ENCODE measurements around the gene ATP11C. TPM values are rescaled to one million over a fixed set of nuclear protein-coding genes. Genes with fewer than 3 reads are reported as not detected.

The ATP11C gene
- total RNA-seq, 2 experiments from 2014 or later: 15.2 to 18.2 TPM

DNA sequence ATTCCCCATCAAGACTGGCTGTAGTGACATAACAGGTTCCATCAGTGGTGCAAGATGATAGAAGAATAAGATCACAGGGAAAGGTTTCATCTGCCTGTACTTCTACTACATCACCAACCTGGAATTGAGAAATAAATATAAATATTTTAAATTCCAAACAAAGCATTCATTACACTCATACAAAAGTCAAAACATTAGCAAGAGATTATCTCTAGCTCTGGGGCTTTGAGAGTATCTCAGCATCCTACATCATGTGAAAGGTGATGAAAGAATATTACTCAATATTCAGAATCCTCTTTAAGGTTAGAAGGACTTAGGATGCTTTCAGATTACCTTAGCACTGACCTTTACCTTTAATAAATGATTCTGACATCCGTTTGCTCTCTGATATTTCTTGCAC is 128.4 kb downstream of the ATP11C start:
- Histone ChIP-seq H3K9me3 (ENCODE audit: control insufficient read depth in 1 of 2, insufficient read depth in 1 of 2, low read length in 2 of 2) (no peaks in the 10 kb centered on the region), H3K4me1 (ENCODE audit: insufficient read depth, low read length) (no peaks in the 10 kb centered on the region), H3K27ac (ENCODE audit: low read depth in 1 of 2, low read length in 2 of 2) (no peak overlapping the region), H3K36me3 (ENCODE audit: insufficient read depth, low read length) (peaks cover 33% of the 10 kb centered on the region), H3K4me3 (ENCODE audit: low read length) (no peak overlapping the region), H3K27me3 (ENCODE audit: control insufficient read depth in 1 of 2, insufficient read depth in 2 of 2, low read length in 2 of 2) (no peaks in the 10 kb centered on the region)
- TF ChIP-seq, protein P1, sequence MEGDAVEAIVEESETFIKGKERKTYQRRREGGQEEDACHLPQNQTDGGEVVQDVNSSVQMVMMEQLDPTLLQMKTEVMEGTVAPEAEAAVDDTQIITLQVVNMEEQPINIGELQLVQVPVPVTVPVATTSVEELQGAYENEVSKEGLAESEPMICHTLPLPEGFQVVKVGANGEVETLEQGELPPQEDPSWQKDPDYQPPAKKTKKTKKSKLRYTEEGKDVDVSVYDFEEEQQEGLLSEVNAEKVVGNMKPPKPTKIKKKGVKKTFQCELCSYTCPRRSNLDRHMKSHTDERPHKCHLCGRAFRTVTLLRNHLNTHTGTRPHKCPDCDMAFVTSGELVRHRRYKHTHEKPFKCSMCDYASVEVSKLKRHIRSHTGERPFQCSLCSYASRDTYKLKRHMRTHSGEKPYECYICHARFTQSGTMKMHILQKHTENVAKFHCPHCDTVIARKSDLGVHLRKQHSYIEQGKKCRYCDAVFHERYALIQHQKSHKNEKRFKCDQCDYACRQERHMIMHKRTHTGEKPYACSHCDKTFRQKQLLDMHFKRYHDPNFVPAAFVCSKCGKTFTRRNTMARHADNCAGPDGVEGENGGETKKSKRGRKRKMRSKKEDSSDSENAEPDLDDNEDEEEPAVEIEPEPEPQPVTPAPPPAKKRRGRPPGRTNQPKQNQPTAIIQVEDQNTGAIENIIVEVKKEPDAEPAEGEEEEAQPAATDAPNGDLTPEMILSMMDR (IDR thresholded peaks at IDR 0.05): no peak
- DNase-seq: no peak
- Mint-ChIP-seq H3K9me3 (no peaks in the 10 kb centered on the region), H3K4me1 (ENCODE audit: low read depth) (no peaks in the 10 kb centered on the region), H3K27ac (no peak overlapping the region), H3K36me3 (ENCODE audit: low read depth) (peaks cover 71% of the 10 kb centered on the region), H3K4me3 (no peak overlapping the region), H3K27me3 (no peaks in the 10 kb centered on the region)
- ChIA-PET POLR2A (no interaction called here), CTCF (no interaction called here)
- no peak for ATAC-seq (ENCODE audit: poor library complexity)
- intact Hi-C loops (cut with DNase I, micrococcal nuclease): no loop called here

DNA sequence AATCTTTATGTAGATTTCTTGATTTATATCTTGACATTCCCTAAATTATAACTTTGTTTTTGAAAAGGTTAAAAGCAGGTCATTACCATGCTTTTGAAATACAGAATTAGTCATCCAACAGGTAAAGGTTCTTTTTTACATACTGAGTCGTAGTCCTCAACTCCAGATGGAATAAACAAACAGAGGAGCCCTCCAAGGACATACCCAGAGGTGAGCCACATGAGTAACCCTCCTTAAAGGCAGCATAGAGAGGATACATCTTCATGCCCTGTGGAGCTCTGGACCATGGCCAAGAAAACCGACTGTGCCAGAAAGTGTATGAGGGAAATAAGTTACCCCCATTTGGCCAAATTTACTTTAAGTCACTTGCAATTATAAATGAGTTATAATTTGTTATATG is 129.6 kb downstream of the ATP11C start:
- Mint-ChIP-seq H3K36me3 (ENCODE audit: low read depth) (peaks cover 74% of the 10 kb centered on the region), H3K4me1 (ENCODE audit: low read depth) (no peaks in the 10 kb centered on the region), H3K9me3 (no peaks in the 10 kb centered on the region), H3K27me3 (no peaks in the 10 kb centered on the region), H3K27ac (no peak overlapping the region), H3K4me3 (no peak overlapping the region)
- DNase-seq: no peak
- Histone ChIP-seq H3K4me3 (ENCODE audit: low read length) (no peak overlapping the region), H3K36me3 (ENCODE audit: insufficient read depth, low read length) (peaks cover 41% of the 10 kb centered on the region), H3K27me3 (ENCODE audit: control insufficient read depth in 1 of 2, insufficient read depth in 2 of 2, low read length in 2 of 2) (no peaks in the 10 kb centered on the region), H3K9me3 (ENCODE audit: control insufficient read depth in 1 of 2, insufficient read depth in 1 of 2, low read length in 2 of 2) (no peaks in the 10 kb centered on the region), H3K4me1 (ENCODE audit: insufficient read depth, low read length) (no peaks in the 10 kb centered on the region), H3K27ac (ENCODE audit: low read depth in 1 of 2, low read length in 2 of 2) (no peak overlapping the region)
- intact Hi-C loops (cut with DNase I, micrococcal nuclease): no loop called here
- no peak for ATAC-seq (ENCODE audit: poor library complexity)
- ChIA-PET POLR2A (no interaction called here), CTCF (no interaction called here)
- TF ChIP-seq, protein P1 (IDR thresholded peaks at IDR 0.05): no peak

DNA sequence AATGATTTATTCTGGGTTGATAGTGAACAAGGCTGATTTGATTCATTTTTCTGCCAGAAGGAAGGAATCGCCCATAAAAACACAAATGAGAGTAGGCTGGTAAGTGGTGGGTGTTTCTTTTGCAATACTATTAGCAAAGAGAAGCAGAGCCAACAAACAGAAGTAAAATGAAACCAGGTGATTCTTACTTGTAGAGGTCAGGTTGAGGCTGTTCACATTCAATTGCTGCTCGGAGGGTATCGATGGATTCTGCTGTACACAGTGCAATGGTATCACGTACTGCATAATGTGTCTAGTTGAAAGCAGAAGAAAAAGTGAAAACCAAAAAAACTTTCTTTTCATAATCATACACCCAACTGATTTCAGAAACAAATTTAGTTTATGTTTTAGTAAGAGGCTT is 130.8 kb downstream of the ATP11C start:
- Histone ChIP-seq H3K36me3 (ENCODE audit: insufficient read depth, low read length) (peaks cover 44% of the 10 kb centered on the region), H3K27me3 (ENCODE audit: control insufficient read depth in 1 of 2, insufficient read depth in 2 of 2, low read length in 2 of 2) (no peaks in the 10 kb centered on the region), H3K4me1 (ENCODE audit: insufficient read depth, low read length) (no peaks in the 10 kb centered on the region), H3K4me3 (ENCODE audit: low read length) (no peak overlapping the region), H3K9me3 (ENCODE audit: control insufficient read depth in 1 of 2, insufficient read depth in 1 of 2, low read length in 2 of 2) (no peaks in the 10 kb centered on the region), H3K27ac (ENCODE audit: low read depth in 1 of 2, low read length in 2 of 2) (no peak overlapping the region)
- H3K4me1 Mint-ChIP-seq (ENCODE audit: low read depth): no peaks in the 10 kb centered on the region
- ChIA-PET CTCF (no interaction called here), POLR2A (no interaction called here)
- H3K27me3 Mint-ChIP-seq: no peaks in the 10 kb centered on the region
- no peak for ATAC-seq (ENCODE audit: poor library complexity)
- intact Hi-C loops (cut with DNase I, micrococcal nuclease): no loop called here
- TF ChIP-seq, protein P1 (IDR thresholded peaks at IDR 0.05): no peak
- H3K9me3 Mint-ChIP-seq: no peaks in the 10 kb centered on the region
- H3K36me3 Mint-ChIP-seq (ENCODE audit: low read depth): peaks cover 76% of the 10 kb centered on the region
- H3K27ac Mint-ChIP-seq: no peak overlapping the region
- no peak for DNase-seq
- H3K4me3 Mint-ChIP-seq: no peak overlapping the region
